Stimulated activated CD8-positive, alpha-beta memory T cell treated with anti-CD3 and anti-CD28 coated beads, Interleukin-12 subunit alpha, Interleukin-12 subunit beta, amount 100 ng/mL, for 24 hours (primary cell): ENCODE data around the gene SP110.
A peak's percentile ranks its signal among the peaks of the same experiment; 100 is the strongest.
"Not testable (repeated sequence)": the region's sequence is repeated elsewhere in the genome, so short reads cannot be mapped to it uniquely, and the experiment has no call there.

Experiments
- DNase-seq: peaks from one replicate; pipeline ENCODE4 v3.0.0-alpha.2; 2020; ENCODE audit errors: extremely low read depth

The SP110 gene

DNA sequence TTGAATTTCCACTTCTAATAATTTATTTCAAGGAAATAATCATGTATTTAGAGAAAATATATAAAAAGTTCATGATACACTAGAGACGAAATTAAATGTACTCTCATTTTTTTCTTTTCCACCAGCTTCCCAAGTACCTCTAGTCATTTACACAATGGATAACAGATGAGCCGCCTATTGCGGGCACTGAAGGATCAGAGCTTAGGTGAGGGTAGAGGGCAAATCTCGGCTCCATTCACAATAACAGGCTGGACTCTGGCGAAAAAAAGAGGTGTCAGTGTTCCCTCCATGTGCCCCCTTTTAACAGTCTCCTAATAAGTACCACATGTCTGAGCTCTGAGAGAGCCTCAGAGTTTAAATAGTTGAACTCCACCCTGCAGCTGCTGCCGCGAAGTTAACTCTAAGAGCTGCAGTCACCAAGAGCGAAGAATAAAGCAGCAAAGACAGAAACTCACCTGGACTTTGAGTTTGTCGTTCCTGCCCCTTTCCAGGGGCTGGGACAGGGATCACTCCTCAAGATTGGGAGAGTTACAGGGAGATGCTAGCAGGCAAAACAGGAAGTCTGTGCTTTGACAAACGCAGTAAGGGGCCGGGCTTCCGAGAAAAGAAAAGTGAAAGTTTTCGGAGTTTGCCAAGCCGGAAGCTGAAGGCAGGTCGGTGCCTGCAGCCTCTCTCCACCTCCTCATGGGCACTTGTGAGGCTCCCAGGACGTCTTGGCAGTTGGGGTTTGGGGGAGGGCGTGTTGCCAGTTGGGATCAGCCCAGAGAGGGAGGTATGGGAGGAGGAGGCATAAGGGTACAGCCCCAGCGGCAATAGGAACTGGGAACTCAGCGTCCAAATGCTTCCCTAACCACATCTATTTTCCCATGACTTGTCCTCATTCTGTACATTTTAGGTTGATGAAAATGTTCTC lies at the start of gene SP110:
Gene SP110 (minus strand): TSS at position 566 of the 913 bp plus-strand sequence. CDS start 3,057 bp downstream, outside the sequence.
- DNase-seq, result peak; percentile 41

DNA sequence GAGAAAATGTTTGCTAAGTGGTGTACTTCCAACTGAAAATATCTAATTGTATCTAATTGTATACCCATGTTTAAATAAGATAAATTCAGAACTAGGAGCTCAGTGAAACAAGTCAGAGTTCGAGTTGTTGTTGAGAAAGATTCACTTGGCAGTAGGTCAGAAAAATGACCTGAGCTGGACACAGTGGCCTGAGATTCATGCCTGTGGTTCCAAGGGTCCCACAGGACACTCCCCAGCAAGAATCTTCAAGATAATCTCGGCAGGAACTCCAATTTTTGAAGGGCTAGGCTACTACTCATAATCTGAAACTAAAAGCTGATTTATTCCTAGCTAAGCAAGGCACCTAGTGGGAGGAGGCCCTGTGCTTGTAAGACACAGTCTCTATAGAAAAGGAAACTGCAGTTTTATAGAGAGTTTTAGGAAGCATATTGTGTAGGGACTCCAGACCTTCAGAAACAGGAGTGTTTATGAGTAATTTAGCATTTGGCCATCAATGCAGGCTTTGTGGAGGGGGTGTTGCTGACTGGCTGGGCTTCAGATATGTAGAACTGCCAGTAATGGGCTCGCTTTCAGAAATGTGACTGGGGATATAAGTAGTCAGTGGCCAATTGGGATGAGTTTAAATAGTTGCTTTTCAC lies 48.9 kb upstream of the SP110 start:
- no peak for DNase-seq

DNA sequence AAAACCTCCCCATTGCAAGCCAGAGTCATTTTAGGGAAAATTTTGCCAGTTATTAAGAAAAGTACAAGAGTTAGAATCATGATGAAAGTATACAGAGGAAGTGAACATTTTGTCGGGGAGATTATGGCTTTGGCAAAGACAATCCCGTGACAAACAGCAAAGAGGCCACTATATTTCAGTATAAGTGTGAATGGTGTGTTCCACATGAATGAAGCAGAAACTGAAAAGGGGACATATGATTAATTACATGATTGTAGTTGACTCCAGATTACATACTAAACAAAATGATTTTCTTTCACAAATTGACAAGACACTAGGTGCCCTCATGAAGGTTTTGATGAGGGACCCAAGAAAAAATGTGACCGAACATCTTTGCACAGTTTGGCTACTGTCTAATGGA lies 47.8 kb upstream of the SP110 start:
- no peak for DNase-seq

DNA sequence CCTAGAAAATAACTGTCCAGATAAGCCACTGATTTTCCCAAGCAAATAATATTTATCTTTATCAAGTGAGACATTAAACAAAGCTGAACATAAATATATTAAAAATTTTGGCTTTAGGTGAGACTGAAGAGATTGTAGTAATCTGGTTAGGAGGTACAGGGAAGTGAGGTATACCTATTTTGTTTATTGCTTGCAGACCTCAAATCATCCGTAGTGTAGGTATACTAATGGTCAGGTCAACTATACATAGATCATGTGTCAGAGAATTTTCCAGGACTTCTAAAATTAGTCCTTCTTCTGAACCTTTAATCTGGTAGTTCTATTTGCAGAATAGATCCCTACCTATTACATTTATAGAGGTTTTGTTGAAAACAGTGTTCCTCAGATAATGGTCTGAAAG lies 47.3 kb upstream of the SP110 start:
- no peak for DNase-seq

DNA sequence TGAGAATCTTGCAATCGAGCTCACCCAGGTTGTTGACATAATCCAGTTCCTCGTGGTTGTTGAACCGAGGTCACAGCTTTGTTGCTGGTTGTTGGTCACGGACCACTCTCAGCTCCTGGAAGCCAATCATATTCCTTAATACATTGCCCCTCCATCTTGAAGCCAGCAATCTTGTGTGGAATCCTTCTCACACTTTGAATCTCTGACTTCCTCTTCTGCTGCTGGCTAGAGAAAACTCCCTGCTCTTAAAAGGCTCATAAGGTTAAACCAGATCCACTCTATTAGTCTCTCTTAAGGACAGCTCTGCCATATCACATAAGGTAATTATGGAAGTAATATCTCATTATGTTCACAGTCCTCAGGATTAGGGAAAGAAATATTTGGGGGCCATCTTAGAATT lies 46.9 kb upstream of the SP110 start:
- no peak for DNase-seq

DNA sequence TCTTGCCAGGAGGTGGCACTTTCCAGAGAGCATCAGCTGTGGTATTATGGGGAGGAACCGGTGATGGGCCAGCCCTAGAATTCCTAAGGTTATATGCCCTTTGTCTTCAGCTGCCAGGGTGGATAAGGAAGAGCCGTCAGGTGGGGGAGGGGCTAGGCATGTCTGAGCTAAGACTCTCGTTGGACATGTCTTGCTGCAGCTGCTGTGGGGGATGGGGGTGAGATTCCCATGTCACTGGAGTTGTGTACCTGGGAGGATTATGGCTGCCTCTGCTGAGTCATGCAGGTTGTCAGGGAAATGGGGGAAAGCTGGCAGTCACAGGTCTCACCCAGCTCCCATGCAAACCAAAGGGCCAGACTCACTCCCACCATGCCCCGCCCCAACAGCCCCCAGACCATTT lies 45.2 kb upstream of the SP110 start:
- DNase-seq, result not testable (repeated sequence)

DNA sequence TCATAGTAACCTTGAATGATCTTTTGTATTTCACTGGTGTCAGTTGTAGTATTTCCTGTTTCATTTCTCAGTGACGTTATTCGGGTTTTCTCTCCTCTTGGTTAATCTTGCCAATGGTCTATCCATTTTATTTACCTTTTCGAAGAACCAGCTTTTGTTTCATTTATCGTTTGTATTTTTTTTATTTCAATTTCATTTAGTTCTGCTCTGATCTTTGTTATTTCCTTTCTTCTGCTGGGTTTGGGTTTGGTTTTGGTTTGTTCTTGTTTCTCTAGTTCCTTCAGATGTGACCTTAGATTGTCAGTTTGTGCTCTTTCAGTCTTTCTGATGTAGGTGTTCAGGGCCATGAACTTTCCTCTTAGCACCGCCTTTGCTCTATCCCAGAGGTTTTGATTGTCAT lies 42.5 kb upstream of the SP110 start:
- DNase-seq, result no peak

DNA sequence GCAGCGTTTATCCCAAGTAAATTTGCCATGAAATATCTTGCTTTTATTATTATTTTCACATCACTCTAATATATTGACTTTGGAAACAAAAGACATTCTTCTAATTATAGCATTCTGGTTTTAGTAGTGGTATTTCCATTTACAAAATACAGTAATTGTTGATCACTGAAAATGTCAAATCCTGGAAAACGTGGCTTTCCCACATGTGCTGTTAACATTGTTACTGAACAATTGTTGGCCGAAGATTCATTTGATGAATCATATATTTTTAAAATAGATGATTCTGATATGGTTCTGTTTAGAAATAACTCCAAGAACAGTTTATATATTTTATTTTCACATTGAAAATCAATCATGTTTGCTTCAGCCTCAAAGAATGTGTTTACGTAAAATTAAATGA lies 38.7 kb upstream of the SP110 start:
- no peak for DNase-seq

DNA sequence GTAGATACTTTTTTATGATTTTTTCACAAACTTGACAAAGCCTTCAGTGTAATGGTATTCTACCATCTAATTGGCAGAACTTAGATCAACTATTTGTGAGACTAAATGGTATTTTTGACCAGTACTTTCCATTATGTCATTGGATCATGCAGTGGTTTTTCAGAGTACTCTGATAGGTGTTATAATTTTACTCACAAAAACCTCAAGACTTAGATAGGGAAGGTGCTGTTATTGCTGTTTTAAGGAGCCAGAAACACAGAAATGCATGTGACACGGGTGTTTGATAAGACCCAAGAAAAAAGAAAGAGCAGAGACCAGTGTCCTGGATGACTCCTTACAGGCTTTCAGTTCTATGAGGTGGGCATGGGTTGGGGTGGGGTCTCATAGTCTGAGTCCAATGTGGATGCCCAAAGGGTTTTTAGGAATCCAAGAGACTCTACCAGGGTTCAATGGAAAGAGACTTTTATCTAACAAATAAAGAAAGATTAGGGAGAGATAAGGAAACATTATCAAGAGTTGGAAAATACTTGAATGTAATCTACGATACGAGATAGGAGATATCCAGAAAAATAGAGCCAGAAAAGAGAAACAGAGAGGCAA lies 37.0 kb upstream of the SP110 start:
- DNase-seq, result no peak

DNA sequence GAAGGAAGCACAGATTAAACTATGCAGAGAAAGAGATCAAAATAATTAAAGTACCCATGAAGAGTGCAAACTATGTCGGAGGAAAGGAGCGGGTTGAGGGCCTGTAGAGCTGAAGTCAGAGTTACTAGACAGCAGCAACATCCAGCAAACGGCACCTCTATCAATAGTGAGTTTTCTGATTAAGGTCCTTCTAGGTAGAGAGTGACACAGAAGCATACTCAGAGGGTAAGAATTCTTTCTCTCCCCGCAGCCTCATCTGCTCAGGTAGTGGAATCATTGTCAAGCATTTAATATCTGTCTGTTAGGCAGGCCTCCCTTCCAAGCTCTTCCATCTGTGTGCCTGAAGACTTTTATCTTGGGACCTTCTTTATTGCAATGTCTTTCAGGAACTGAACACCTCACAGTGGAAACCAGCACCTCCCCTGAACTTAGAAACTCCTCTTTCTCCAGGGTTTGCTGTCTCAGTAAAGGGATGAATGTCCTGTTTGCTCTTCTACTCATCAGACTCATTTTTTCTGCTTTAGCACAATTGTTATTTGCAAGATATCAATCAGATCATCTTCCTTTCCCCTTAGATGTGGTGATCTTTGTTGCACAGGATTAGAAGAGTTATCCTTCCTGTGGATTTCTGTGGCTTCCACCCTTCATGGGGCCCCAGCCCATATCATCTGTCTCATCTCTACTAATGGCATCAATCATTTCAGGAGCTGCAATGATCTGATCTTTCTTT lies 34.5 kb upstream of the SP110 start:
- DNase-seq, result no peak

DNA sequence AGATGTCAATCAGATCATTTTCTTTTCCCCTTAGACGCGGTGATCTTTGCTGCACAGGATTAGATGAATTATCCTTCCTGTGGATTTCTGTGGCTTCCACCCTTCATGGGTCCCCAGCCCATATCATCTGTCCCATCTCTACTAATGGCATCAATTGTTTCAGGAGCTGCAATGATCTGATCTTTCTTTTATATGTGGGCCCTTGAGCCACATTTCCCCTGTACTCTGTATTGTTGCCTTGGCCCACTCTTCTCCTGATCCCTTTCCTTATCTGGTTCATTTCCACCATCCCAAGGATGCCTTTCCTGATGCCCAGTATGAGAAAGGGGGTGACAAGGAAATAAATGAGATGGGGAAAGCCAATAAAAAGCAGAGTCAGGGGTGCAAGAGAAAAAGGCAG lies 30.4 kb upstream of the SP110 start:
- no peak for DNase-seq

DNA sequence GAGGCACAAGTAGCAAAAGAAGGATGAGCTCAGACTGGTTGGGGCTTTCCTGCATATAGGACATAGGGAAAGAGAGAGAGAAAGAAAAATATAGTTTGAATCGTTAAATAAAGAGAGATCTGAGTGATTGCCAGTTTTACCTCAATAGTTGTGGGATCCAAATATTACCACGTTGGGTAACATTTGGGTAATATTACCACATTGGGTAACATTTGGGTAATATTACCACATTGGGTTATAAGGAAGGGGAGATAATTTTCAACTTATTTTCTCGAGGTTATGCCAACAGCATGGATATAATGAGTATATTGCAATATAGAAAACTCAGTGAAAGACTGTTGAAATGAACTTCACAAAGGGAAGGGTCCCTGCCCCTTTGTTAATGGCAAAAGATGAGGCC lies 26.4 kb upstream of the SP110 start:
- DNase-seq, result no peak

DNA sequence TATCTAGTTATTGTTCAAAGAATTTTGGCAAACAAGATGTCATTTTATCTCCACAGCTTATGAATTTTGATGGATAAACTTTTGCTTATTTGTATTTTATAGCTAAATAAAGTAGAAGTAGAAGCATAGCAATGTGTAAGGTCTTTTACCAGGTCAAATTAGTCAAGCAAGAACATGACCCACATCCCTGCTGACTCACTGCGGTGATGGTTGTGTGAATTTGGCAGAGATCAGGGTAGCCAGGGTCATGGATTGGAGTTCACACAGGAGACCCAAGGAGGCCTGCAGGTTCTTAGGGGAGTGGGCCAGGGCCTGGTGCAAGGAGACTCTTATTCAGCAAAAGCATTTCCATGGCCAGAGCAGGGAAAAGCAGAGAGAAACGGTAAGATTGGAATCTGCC lies 24.4 kb upstream of the SP110 start:
- DNase-seq, result no peak

DNA sequence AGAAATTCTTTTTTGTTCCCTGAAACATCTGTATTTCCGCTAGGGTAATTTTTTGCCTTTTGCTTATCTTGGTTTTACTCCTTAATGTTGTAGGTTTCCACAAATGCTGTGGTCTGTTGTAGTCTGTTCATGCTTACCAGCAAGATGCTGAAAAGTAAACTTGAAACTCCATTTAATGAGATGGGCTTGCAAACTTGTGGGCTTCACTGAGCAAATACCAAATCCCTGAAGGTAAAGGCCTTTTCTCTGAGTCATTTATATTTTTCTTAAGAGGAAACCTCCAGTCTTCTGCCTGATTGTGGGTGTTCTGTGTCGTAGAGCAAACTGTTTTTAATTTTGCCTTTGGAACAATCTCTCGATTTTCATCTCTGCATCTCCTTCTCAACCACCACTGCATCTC lies 15.1 kb upstream of the SP110 start:
- no peak for DNase-seq

DNA sequence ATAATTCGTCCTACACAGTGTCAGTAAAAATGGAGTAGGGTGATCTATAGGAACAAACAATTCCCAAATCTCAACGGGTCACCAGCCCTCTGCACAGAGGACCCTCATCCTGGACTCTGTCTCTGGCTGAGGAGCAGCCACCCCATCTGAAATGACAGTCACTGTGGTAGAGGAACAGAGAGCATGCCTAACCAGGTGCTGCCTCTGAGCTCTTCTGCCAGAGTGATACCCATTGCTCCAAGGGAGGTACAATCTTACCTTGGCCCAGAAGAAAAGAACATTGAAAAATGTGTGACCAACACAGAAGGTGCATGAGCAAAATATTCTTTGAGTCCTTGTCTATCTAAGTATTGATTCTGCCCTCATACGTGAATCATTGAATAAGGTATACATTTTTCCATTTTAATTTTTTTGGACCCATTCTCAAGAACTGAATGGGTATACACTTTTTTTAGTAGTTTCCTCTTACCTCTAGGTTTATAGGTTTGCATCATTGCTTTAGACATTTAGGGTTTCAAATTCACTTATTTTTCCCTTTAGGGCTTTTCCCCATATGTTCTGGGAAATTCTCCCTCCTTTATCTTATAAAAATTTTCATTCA lies 14.4 kb upstream of the SP110 start:
- no peak for DNase-seq

DNA sequence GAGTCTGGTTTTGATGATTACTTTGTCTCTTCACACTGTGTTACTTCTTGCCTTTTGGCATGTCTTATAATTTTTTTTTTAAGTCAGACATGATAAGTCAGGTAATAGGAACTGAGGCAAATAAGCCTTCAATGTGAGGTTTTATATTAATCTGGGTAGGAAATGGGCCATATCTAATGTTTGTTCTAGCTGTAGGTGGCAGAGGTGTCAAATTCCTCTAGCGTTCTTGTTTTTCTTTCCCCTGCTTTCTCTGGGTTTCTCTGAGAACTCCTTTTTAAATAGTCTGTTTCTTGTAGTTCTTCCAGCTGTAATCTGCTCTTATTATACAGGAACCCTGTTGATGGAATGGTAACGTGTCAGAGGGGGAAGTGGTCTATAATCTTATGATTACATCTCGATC lies 11.5 kb upstream of the SP110 start:
- no peak for DNase-seq

DNA sequence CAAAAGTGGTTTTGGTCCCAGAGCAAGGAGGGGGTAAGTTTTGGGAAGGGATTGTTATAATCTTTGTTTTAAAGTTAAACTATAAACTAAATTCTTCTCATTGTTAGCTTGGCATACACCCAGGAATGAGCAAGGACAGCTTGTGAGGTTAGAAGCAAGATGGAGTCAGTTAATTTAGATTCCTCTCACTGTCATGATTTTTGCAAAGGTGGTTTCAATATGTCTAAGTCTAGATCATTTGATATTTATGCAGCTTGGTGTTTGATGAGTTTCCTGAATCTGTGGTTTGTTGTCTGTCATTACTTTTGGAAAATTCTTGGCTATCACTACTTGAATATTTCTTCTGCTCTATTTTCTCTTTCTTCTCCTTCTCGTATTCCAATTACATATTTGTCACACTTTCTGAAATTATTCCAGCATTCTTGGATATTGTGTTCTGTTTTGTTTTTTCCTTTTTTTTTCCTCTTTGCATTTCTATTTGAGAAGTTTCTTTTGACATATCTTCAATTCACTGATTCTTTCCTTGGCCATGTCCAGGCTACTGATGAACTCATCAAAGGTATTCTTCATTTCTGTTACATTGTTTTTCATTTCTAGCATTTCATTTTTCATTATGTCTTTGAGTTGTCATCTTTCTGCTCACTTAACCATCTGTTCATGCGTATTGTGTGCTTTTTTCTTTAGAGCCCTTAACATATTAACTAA lies 10.9 kb upstream of the SP110 start:
- no peak for DNase-seq

DNA sequence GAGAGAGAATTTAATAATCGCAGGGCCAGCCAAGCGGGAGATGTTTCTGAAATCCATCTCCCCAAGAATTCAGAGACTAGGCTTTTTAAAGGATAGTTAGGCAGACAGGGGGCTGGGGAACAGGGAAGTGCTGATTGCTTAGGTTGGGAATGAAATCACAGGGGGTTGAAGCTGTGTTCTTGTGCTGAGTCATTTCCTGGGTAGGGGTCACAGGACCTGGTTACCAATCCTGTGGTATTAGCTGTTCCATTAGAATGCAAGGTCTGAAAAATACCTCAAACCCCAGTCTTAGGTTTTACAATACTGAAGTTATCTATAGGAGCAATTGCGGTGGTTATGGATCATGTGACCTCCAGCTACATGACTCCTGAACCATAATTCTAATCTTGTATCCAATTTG lies 10.3 kb upstream of the SP110 start:
- no peak for DNase-seq

DNA sequence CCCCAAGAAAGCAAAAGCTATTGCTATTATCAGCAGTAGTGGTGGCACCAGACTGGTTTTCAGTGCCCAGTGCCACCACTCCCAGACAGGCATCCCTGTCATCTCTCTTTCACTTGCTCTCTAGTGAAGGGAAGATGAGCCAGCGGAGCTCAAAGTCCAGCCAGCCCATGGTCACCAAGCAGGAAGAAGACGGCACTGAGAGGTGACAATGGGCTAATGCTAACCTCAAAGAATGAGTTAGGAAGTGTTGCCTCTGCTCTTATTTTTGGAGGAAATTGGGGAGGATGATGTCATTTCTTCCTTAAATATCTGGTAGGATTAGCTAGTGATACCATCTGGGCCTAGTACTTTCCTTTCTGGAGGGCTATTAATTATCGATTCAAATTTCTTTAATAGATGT lies 7.4 kb upstream of the SP110 start:
- no peak for DNase-seq

DNA sequence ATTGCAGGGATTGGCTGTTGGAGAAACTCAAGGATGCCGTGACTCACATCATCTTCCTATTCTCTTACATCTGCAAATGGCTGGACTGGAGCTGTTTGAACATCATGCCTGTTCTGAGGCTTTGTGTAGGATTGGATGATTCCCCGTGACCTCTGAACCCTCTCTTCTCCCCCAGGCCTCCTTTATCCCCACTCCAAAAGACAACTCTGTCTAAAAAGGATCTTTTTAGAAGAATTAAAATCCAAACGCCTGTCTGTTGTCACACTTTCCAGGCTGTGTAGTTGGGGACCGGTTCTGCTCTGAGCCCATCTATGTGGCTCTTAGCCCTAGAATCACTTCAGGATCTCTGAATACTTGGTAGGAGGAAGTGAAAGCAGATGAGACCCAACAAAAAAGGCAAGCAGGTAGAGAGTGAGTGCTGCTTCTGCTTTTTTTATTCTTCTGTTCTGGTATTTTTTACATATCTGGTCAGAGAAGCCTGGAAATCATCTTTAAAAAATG lies 6.3 kb upstream of the SP110 start:
- no peak for DNase-seq

DNA sequence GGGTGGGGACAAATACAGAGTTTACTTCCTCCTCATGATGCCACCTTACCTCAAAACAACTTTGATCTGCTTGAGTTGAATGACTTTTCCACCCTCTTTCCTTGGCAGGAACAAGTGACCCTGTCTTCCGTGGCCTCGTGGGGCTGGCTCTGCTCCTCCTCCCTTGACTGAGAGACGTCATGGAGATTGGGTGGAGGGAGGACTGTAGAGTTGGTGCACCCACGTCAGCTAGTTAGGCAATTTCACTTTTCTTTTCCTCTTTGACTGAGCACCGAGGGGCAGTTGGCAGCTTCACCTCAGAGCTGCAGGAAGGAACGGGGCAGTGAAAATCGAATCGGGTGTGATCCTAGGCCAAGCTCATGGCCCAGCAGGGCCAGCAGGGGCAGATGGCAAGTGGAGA lies 5.7 kb upstream of the SP110 start, which contains the start of gene SP140:
Gene SP140 (plus strand): TSS at position 251 of the 400 bp plus-strand sequence. CDS start 109 bp downstream, at position 360.
- DNase-seq, result peak; percentile 40
